ENCODE measurements around the gene DAZAP1. TPM values are rescaled to one million over a fixed set of nuclear protein-coding genes. Genes with fewer than 3 reads are reported as not detected.
A peak's percentile ranks its signal among the peaks of the same experiment; 100 is the strongest.

DAZAP1 gene
- polyA plus RNA-seq, 1 of the 3 experiments (the other 2 are of a cell fraction) = 54.3 TPM

- TF ChIP-seq FOSL2 (IDR thresholded peaks at IDR 0.05; ENCODE audit: borderline replicate concordance, low read depth) (no peak), SMC3 (IDR thresholded peaks at IDR 0.05; ENCODE audit: low read depth, low read length) (no peak), CHD2 (IDR thresholded peaks at IDR 0.05; ENCODE audit: low read length, partially characterized antibody) (peak; percentile 82), JUND (IDR thresholded peaks at IDR 0.05) (no peak), YY1 (IDR thresholded peaks at IDR 0.05; ENCODE audit: low read depth) (no peak), MEF2A (IDR thresholded peaks at IDR 0.05; ENCODE audit: borderline replicate concordance, low read depth) (no peak), TAF1 (IDR thresholded peaks at IDR 0.05; ENCODE audit: borderline replicate concordance, low read depth, low read length) (no peak), ELF1 (IDR thresholded peaks at IDR 0.05) (no peak), RXRA (IDR thresholded peaks at IDR 0.05; ENCODE audit: borderline replicate concordance, low read depth) (no peak), RFX5 (IDR thresholded peaks at IDR 0.05; ENCODE audit: low read length) (no peak), GABPA (IDR thresholded peaks at IDR 0.05; ENCODE audit: low read depth) (no peak), RAD21 (IDR thresholded peaks at IDR 0.05; ENCODE audit: low read length) (no peak)
- TF ChIP-seq, protein P1, sequence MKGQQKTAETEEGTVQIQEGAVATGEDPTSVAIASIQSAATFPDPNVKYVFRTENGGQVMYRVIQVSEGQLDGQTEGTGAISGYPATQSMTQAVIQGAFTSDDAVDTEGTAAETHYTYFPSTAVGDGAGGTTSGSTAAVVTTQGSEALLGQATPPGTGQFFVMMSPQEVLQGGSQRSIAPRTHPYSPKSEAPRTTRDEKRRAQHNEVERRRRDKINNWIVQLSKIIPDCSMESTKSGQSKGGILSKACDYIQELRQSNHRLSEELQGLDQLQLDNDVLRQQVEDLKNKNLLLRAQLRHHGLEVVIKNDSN (IDR thresholded peaks at IDR 0.05; ENCODE audit: borderline replicate concordance, low read depth) = no peak
These were observed 6.1 kb upstream of the DAZAP1 start, which contains the start of gene GAMT (continued) for GRCh38 chr19:1401138-1401888.

DNA sequence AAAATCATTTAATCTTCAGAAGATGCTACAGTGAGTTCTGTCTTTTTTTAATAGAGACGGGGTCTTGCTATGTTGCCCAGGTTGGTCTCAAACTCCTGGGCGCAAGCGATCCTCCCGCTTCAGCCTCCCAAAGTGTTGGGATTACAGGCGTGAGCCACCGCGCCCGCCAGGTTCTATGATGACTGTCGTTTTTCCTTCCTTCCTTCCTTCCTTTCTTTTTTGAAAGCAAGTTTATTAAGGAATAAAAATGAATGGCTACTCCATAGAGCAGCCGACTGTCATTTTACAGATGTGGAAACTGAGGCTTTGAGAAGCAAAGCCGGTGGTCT is 5.5 kb upstream of the DAZAP1 start:
- Histone ChIP-seq H3K27ac (ENCODE audit: low read depth in 2 of 2, low read length in 1 of 2) (no peak overlapping the region; a peak in 1 of 4 replicates), H4K20me1 (ENCODE audit: insufficient read depth) (no peaks in the 10 kb centered on the region), H2AFZ (ENCODE audit: low read depth) (peak overlapping the region; percentile 93; the same call in 1 of the 2 replicates), H3K4me2 (peak overlapping the region; percentile 99), H3K9me3 (no peaks in the 10 kb centered on the region), H3K9ac (peak overlapping the region; percentile 65; the same call in 1 of the 2 replicates), H3K27me3 (ENCODE audit: insufficient read depth) (no peaks in the 10 kb centered on the region), H3K9me2 (no peaks in the 10 kb centered on the region), H3F3A (replicated peaks; ENCODE audit: insufficient read depth) (peaks cover 16% of the 10 kb centered on the region), H3K79me2 (ENCODE audit: insufficient read depth) (peaks cover 12% of the 10 kb centered on the region; the same call in 1 of the 2 replicates), H3K4me1 (ENCODE audit: control insufficient read depth in 1 of 2, insufficient read depth in 2 of 2, low read depth in 1 of 2, low read length in 1 of 2) (peaks cover 0 to 9% of the 10 kb centered on the region in 2 experiments; a peak in 1 of 4 replicates), H3K36me3 (replicated peaks in 1 of 2; ENCODE audit: control insufficient read depth in 1 of 2, insufficient read depth in 2 of 2, low read length in 1 of 2) (no peaks in the 10 kb centered on the region), H3K4me3 (ENCODE audit: low read depth in 2 of 2, low read length in 1 of 2) (peak overlapping the region; percentile 75 to 79)
- ChIA-PET POLR2A (no interaction called here), CTCF (interaction anchor here (1.0 to 1.3 kb wide), 2 partner anchors 122 to 124 kb away, joined by 3 to 8 read pairs; no protein-coding TSS in a partner anchor)
- TF ChIP-seq, protein P2, sequence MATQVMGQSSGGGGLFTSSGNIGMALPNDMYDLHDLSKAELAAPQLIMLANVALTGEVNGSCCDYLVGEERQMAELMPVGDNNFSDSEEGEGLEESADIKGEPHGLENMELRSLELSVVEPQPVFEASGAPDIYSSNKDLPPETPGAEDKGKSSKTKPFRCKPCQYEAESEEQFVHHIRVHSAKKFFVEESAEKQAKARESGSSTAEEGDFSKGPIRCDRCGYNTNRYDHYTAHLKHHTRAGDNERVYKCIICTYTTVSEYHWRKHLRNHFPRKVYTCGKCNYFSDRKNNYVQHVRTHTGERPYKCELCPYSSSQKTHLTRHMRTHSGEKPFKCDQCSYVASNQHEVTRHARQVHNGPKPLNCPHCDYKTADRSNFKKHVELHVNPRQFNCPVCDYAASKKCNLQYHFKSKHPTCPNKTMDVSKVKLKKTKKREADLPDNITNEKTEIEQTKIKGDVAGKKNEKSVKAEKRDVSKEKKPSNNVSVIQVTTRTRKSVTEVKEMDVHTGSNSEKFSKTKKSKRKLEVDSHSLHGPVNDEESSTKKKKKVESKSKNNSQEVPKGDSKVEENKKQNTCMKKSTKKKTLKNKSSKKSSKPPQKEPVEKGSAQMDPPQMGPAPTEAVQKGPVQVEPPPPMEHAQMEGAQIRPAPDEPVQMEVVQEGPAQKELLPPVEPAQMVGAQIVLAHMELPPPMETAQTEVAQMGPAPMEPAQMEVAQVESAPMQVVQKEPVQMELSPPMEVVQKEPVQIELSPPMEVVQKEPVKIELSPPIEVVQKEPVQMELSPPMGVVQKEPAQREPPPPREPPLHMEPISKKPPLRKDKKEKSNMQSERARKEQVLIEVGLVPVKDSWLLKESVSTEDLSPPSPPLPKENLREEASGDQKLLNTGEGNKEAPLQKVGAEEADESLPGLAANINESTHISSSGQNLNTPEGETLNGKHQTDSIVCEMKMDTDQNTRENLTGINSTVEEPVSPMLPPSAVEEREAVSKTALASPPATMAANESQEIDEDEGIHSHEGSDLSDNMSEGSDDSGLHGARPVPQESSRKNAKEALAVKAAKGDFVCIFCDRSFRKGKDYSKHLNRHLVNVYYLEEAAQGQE (IDR thresholded peaks at IDR 0.05; ENCODE audit: low read depth, low read length) = no peak
- TF ChIP-seq, protein P3, sequence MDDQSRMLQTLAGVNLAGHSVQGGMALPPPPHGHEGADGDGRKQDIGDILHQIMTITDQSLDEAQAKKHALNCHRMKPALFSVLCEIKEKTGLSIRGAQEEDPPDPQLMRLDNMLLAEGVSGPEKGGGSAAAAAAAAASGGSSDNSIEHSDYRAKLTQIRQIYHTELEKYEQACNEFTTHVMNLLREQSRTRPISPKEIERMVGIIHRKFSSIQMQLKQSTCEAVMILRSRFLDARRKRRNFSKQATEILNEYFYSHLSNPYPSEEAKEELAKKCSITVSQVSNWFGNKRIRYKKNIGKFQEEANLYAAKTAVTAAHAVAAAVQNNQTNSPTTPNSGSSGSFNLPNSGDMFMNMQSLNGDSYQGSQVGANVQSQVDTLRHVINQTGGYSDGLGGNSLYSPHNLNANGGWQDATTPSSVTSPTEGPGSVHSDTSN (IDR thresholded peaks at IDR 0.05) = no peak
- TF ChIP-seq SIN3A (IDR thresholded peaks at IDR 0.05; ENCODE audit: borderline replicate concordance, low read depth, low read length) (no peak), CTCF (IDR thresholded peaks at IDR 0.05) (peak; percentile 3; the same call in 1 of the 2 replicates), FOSL2 (IDR thresholded peaks at IDR 0.05; ENCODE audit: borderline replicate concordance, low read depth) (no peak), FOXJ3 (CRISPR knock-in tag; IDR thresholded peaks at IDR 0.05) (no peak), RCOR1 (IDR thresholded peaks at IDR 0.05; ENCODE audit: low read length) (no peak)
- 76% methylated on average over 11 of the region's 11 CpGs for WGBS (ENCODE audit: low lambda C conversion rate)
- no peak for DNase-seq

All from SK-N-SH (cell line).